ENCODE data around the gene RRP1B. TPM values are rescaled to one million over a fixed set of nuclear protein-coding genes. Genes with fewer than 3 reads are reported as not detected.
"Not testable (repeated sequence)": the region's sequence is repeated elsewhere in the genome, so short reads cannot be mapped to it uniquely, and the experiment has no call there.

The RRP1B gene
- total RNA-seq, 1 experiment from 2014 or later: 40.5 TPM

GRCh38 chr21:43664358-43664757, 5.0 kb downstream of the RRP1B start:
- no peak for DNase-seq (ENCODE audit: low spot score)
- in situ Hi-C loops (cut with HindIII; ENCODE audit: low sequenced_read_pairs): no loop called here

DNA sequence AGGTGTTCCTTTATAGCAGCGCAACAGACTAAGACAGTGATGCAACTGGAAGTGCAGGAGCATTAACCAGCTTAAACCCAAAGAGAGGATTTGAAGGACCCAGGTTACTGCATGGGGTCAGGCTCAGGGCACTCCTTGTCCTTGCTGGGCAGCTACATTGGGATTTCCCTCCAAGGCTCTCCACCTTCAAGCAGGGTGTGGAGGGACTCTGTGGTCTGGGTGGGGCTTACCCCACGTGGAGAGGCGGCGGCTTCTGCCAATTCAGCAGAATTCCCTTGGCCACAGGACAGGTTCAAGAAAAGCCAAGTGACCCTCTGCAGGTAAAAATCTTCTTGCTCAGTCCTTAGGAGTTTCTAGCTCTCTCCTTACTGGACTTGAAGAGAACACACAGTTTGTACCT, 6.5 kb downstream of the RRP1B start:
- no peak for DNase-seq (ENCODE audit: low spot score)
- in situ Hi-C loops (cut with HindIII; ENCODE audit: low sequenced_read_pairs): no loop called here

GRCh38 chr21:43667191-43667904, 8.0 kb downstream of the RRP1B start:
- in situ Hi-C loops (cut with HindIII; ENCODE audit: low sequenced_read_pairs): no loop called here
- no peak for DNase-seq (ENCODE audit: low spot score)

DNA sequence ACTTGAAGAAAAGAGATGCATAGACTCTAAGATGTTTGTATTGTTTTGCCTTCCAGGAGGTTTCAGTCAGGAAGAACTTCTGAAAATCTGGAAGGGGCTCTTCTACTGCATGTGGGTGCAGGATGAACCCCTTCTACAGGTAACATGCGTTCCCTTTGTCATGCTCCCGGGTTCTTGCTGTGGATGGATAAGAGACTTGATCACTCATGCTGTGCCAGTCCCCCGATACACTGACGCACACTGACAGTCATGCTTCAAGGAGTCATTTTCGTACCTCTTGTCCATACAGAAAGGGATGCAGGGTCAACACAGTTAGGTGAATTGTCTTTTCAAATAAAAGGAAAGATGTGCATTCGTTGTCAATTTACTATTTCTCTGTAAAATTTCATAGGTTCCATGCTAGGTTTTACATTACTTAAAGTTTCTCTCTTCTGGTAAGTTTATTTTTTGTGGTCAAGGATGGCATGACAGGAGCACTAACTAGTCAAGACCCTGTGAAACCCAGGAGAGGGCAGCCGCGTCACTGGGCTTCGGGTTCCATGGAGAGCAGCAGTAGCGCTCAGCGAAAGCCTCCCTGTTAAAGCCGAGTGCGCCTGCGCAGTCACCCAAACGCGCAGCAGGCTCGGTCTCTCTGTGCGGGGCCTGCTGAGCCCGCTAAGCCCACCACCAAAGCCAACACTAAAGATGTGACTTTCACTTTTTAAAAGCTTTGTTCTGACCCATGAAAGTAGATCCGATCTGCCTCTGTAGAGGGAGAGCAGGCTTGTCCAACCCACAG, 10.7 kb downstream of the RRP1B start:
- no peak for DNase-seq (ENCODE audit: low spot score)
- in situ Hi-C loops (cut with HindIII; ENCODE audit: low sequenced_read_pairs): no loop called here

DNA sequence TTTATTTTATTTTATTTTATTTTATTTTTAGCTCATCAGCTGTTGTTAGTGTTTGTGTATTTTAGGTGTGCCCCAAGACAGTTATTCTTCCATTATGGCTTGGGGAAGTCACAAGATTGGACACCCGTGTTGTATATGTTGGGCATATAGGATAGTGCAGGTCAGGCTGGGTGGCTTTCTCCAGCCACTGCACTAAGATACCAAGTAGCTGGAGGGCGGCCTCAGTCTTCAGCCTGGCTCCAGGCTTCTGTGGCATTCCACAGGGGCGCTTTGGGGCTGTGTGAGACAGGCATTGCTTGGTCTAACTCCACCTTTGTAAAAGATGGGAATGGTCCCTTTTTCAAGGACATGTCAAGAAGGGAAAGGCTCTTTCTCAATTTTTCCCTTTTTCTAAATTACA, 16.5 kb downstream of the RRP1B start:
- DNase-seq (ENCODE audit: low spot score): no peak
- in situ Hi-C loops (cut with HindIII; ENCODE audit: low sequenced_read_pairs): no loop called here

GRCh38 chr21:43676391-43676790, 17.0 kb downstream of the RRP1B start:
- in situ Hi-C loops (cut with HindIII; ENCODE audit: low sequenced_read_pairs): no loop called here
- DNase-seq (ENCODE audit: low spot score): no peak

- DNase-seq (ENCODE audit: low spot score): no peak
- in situ Hi-C loops (cut with HindIII; ENCODE audit: low sequenced_read_pairs): no loop called here
Measured at GRCh38 chr21:43679951-43680350, 20.6 kb downstream of the RRP1B start.

DNA sequence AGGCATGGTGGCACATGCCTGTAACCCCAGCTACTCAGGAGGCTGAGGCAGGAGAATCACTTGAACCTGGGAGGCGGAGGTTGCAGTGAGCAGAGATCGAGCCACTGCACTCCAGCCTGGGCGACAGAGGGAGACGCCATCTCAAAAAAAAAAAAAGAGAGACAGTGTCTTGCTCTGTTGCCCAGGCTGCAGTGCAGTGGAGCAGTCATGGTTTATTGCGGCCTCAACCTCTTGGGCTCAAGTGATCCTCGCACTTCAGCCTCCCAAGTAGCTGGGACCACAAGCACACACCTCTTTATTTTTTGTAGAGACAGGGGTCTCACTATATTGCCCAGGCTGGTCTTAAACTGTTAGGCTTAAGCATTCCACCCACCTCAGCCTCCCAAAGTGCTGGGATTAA, 21.1 kb downstream of the RRP1B start:
- DNase-seq (ENCODE audit: low spot score); in situ Hi-C loops (cut with HindIII; ENCODE audit: low sequenced_read_pairs): not testable (repeated sequence)

- DNase-seq (ENCODE audit: low spot score): no peak
- in situ Hi-C loops (cut with HindIII; ENCODE audit: low sequenced_read_pairs): no loop called here
Measured at GRCh38 chr21:43681650-43682049, 22.3 kb downstream of the RRP1B start.

GRCh38 chr21:43684424-43684823, 25.1 kb downstream of the RRP1B start:
- in situ Hi-C loops (cut with HindIII; ENCODE audit: low sequenced_read_pairs): no loop called here
- DNase-seq (ENCODE audit: low spot score): no peak

- DNase-seq (ENCODE audit: low spot score): no peak
- in situ Hi-C loops (cut with HindIII; ENCODE audit: low sequenced_read_pairs): no loop called here
Measured at GRCh38 chr21:43686811-43687565, 27.6 kb downstream of the RRP1B start.

DNA sequence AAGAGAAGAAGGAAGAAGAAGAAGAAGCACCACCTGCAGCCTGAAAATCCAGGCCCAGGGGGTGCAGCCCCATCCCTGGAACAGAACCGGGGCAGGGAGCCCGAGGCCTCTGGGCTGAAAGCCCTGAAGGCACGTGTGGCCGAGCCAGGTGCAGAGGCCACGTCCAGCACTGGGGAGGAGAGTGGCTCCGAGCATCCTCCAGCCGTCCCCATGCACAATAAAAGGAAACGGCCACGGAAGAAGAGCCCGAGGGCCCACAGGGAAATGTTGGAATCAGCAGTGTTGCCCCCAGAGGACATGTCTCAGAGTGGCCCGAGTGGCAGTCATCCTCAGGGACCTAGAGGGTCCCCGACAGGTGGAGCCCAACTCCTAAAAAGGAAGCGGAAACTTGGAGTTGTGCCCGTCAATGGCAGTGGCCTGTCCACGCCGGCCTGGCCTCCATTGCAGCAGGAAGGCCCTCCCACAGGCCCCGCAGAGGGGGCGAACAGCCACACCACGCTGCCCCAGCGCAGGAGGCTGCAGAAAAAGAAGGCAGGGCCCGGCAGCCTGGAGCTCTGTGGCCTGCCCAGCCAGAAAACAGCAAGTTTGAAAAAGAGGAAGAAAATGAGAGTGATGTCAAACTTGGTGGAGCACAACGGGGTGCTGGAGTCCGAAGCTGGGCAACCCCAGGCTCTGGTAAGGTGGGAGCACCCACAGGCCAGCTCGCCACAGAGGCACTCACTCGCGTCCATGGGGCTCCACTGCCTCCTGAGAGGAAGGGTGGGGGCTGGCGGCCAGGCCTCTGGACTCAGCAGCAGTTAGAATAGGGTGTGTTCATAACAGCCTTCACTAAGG, 28.4 kb downstream of the RRP1B start:
- in situ Hi-C loops (cut with HindIII; ENCODE audit: low sequenced_read_pairs): no loop called here
- DNase-seq (ENCODE audit: low spot score): no peak

DNA sequence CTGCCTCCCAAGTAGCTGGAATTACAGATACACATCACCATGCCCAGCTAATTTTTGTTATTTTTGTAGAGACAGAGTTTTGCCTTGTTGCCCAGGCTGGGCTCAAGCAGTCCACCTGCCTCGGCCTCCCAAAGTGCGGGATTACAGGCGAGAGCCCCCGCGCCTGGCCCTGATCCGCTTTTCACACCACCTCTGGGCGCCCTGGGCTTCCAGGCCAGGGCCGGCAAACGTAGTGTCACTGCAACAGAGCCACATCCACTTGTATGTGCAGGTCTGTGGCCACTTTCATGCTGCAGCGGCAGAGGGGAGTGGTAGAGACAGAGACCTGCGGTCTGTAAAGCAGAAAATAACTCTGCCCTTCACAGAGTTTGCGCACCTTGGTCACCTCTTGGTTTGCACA, 29.5 kb downstream of the RRP1B start:
- no peak for DNase-seq (ENCODE audit: low spot score)
- in situ Hi-C loops (cut with HindIII; ENCODE audit: low sequenced_read_pairs): no loop called here

DNA sequence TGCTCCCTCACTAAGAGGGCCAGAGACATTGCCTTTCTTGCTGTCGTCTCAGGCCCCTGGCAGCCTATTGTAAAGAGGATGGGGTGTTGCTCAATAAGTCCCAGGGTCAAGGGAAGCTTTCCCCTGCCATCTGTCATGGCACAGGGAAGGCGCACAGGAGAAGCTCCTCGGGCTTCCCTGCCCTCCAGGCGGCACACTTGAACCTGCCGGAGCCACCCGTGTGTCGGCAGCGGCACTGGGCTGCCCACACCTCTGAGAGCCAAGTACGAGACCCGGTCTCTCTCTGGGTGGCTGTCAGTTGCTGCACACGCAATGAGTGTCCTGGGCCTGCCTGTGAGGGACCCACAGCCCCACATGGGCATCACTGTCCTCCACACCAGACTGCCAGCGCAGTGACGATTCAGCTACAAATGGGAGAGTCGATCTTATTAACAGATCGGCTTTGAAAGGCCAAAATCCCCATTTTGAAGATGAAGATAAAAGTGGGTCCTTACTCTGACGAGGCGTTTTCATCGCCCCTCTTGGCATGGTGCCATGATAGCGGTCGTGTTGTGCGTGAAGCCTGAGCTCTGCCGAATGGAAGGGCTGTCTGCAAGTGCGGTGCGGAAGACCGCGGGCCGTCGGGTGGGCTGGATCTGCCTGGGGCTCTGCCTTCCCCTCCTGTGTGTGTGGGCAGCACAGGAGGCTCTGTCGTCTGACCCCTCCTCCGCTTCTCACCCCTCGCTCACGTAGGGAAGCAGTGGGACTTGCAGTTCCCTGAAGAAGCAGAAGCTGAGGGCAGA, 30.4 kb downstream of the RRP1B start:
- DNase-seq (ENCODE audit: low spot score): no peak
- in situ Hi-C loops (cut with HindIII; ENCODE audit: low sequenced_read_pairs): no loop called here

DNA sequence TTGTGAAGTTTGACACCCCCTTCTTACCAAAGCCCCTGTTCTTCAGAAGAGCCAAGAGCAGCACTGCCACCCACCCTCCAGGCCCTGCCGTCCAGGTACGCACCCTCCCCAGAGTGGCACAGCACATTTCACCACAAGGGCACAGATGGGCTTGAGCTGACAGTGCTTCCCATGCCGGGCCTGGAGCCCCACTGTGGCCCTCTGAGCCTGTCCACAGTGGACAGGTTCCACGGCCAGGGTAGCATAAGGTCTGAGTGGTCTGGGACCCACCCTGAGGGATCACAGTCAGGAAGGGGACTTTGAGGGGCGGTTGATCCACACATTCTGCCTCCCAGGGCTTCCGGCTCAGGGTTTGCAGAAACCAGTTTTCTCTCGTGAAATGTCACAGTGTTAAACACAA, 31.0 kb downstream of the RRP1B start:
- DNase-seq (ENCODE audit: low spot score): no peak
- in situ Hi-C loops (cut with HindIII; ENCODE audit: low sequenced_read_pairs): no loop called here

DNA sequence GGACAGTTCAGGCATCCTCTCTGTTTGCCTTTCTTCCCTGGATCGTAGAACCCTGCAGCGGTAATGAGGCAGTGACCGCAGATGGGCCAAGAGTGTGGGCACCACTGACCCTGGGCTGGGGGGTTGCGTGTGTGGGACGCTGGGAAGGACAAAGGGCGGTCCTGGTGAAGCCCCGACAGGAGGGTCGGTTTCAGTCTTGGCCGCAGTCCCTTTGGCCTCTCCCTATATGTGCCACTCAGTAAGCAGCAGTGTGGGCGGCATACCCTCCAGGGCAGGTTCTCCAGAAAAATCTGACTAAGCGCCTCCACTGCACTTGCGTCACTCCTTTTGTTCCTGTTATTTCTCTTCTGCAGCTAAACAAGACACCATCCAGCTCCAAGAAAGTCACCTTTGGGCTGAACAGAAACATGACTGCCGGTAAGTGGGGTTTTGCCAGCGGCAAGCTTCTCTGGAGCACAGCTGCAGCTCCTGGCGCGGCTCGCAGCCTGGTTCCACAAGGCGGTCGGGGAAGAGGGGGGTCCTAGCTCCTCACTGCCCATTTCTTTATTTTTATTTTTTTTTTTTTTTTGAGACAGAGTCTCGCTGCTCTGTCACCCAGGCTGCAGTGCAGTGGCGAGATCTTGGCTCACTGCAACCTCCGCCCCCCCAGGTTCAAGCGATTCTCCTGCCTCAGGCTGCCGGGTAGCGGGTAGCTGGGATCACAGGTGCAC, 31.9 kb downstream of the RRP1B start:
- no peak for DNase-seq (ENCODE audit: low spot score)
- in situ Hi-C loops (cut with HindIII; ENCODE audit: low sequenced_read_pairs): no loop called here

GRCh38 chr21:43691801-43692200, 32.4 kb downstream of the RRP1B start:
- in situ Hi-C loops (cut with HindIII; ENCODE audit: low sequenced_read_pairs): no loop called here
- no peak for DNase-seq (ENCODE audit: low spot score)

DNA sequence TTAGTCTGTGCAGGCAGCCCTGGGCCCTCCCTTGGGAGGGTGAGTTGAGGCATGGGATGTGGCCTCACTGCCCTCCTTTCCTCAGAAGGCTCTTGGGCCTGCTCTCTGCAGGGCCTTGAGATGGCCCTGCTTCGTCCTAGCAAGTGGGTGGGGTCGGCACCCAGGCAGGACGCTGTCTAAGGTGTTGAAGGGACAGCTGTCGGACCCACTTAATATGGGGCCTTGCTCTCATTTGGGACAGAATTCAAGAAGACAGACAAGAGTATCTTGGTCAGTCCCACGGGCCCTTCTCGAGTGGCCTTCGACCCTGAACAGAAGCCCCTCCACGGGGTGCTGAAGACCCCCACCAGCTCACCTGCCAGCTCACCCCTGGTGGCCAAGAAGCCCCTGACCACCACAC, 33.6 kb downstream of the RRP1B start:
- DNase-seq (ENCODE audit: low spot score): no peak
- in situ Hi-C loops (cut with HindIII; ENCODE audit: low sequenced_read_pairs): no loop called here
